ENCODE measurements around the gene INSIG1. TPM values are rescaled to one million over a fixed set of nuclear protein-coding genes. Genes with fewer than 3 reads are reported as not detected.

Gene INSIG1
- total and polyA plus RNA-seq, 4 donors, result 118 to 219 (median 193) TPM

DNA sequence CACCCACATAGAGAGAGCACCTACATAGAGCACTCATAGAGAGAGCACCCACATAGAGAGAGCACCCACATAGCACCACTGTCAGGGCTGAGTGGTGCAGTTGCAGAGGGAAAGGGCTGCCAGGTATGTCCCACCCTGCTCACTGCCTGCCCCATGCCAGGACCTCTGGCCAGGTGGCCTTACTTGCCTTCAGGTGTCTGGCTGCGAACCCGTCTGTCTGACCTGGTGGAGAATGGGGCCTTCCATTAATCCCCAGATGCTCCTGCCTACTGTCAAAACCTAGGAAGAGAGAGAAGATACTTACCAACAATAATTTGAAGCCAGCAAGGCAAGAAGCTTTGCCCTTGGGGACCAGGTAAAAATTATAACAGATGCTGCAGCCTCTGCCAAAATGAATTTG lies 51.1 kb downstream of the INSIG1 start:
- Histone ChIP-seq H3K9me3 (ENCODE audit: control insufficient read depth in 4 of 4, low read length in 3 of 4) (no peaks in the 10 kb centered on the region), H3K27ac (ENCODE audit: low read depth in 1 of 2, low read length in 2 of 2) (no peak overlapping the region), H3K4me1 (ENCODE audit: control insufficient read depth in 4 of 4, insufficient read depth in 4 of 4, low read length in 3 of 4) (peaks cover 0 to 5% (median 4%) of the 10 kb centered on the region in 4 donors), H3K36me3 (ENCODE audit: control insufficient read depth in 4 of 4, insufficient read depth in 3 of 4, low read depth in 1 of 4, low read length in 3 of 4) (no peaks in the 10 kb centered on the region), H3K4me3 (ENCODE audit: low read depth in 1 of 3, low read length in 3 of 3) (no peak overlapping the region), H3K27me3 (ENCODE audit: control insufficient read depth in 4 of 4, insufficient read depth in 4 of 4, low read length in 3 of 4) (no peaks in the 10 kb centered on the region), H3K9ac (ENCODE audit: low read depth in 1 of 2, low read length in 2 of 2) (no peak overlapping the region)
- WGBS, result 90% methylated on average over 2 of the region's 2 CpGs
- TF ChIP-seq, protein P1, sequence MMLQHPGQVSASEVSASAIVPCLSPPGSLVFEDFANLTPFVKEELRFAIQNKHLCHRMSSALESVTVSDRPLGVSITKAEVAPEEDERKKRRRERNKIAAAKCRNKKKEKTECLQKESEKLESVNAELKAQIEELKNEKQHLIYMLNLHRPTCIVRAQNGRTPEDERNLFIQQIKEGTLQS (IDR thresholded peaks at IDR 0.05), result no peak
- no peak for TF ChIP-seq SP1 (IDR thresholded peaks at IDR 0.05)
- TF ChIP-seq TAF1 (conservative IDR thresholded peaks at IDR 0.05), result no peak
- no peak for TF ChIP-seq FOXA2 (IDR thresholded peaks at IDR 0.05)
- no peak for TF ChIP-seq HNF4G (IDR thresholded peaks at IDR 0.05)
- no peak for TF ChIP-seq HNF4A (conservative IDR thresholded peaks at IDR 0.05)
- no peak for TF ChIP-seq FOXA1 (IDR thresholded peaks at IDR 0.05)
- no peak for TF ChIP-seq NR2F2 (IDR thresholded peaks at IDR 0.05)
- TF ChIP-seq YY1 (IDR thresholded peaks at IDR 0.05), result no peak
- no peak for TF ChIP-seq RAD21 (IDR thresholded peaks at IDR 0.05)
- TF ChIP-seq RXRA (IDR thresholded peaks at IDR 0.05), result no peak
- TF ChIP-seq, protein P2, sequence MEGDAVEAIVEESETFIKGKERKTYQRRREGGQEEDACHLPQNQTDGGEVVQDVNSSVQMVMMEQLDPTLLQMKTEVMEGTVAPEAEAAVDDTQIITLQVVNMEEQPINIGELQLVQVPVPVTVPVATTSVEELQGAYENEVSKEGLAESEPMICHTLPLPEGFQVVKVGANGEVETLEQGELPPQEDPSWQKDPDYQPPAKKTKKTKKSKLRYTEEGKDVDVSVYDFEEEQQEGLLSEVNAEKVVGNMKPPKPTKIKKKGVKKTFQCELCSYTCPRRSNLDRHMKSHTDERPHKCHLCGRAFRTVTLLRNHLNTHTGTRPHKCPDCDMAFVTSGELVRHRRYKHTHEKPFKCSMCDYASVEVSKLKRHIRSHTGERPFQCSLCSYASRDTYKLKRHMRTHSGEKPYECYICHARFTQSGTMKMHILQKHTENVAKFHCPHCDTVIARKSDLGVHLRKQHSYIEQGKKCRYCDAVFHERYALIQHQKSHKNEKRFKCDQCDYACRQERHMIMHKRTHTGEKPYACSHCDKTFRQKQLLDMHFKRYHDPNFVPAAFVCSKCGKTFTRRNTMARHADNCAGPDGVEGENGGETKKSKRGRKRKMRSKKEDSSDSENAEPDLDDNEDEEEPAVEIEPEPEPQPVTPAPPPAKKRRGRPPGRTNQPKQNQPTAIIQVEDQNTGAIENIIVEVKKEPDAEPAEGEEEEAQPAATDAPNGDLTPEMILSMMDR (IDR thresholded peaks at IDR 0.05; ENCODE audit: low read depth, low read length, missing input control), result no peak
- no peak for TF ChIP-seq MAX (IDR thresholded peaks at IDR 0.05)
- DNase-seq (ENCODE audit: low spot score), result no peak

- Histone ChIP-seq H3K9ac (ENCODE audit: low read depth in 1 of 2, low read length in 2 of 2) (no peak overlapping the region), H3K9me3 (ENCODE audit: control insufficient read depth in 4 of 4, low read length in 3 of 4) (no peaks in the 10 kb centered on the region), H3K4me3 (ENCODE audit: low read depth in 1 of 3, low read length in 3 of 3) (no peak overlapping the region), H3K27ac (ENCODE audit: low read depth in 1 of 2, low read length in 2 of 2) (no peak overlapping the region), H3K4me1 (ENCODE audit: control insufficient read depth in 4 of 4, insufficient read depth in 4 of 4, low read length in 3 of 4) (peaks cover 0 to 5% (median 2%) of the 10 kb centered on the region in 4 donors), H3K36me3 (ENCODE audit: control insufficient read depth in 4 of 4, insufficient read depth in 3 of 4, low read depth in 1 of 4, low read length in 3 of 4) (no peaks in the 10 kb centered on the region), H3K27me3 (ENCODE audit: control insufficient read depth in 4 of 4, insufficient read depth in 4 of 4, low read length in 3 of 4) (no peaks in the 10 kb centered on the region)
- 64% methylated on average over 49 of the region's 49 CpGs for WGBS
- TF ChIP-seq, protein P2 (IDR thresholded peaks at IDR 0.05; ENCODE audit: low read depth, low read length, missing input control), result no peak
- TF ChIP-seq TAF1 (conservative IDR thresholded peaks at IDR 0.05) (no peak), EGR1 (IDR thresholded peaks at IDR 0.05; ENCODE audit: low read depth in 2 of 2) (no peak), FOXA1 (IDR thresholded peaks at IDR 0.05) (no peak), FOXA2 (IDR thresholded peaks at IDR 0.05) (no peak), MAX (IDR thresholded peaks at IDR 0.05) (no peak), RXRA (IDR thresholded peaks at IDR 0.05) (no peak), JUND (IDR thresholded peaks at IDR 0.05) (no peak), SP1 (IDR thresholded peaks at IDR 0.05) (no peak), RAD21 (IDR thresholded peaks at IDR 0.05) (no peak), HNF4G (IDR thresholded peaks at IDR 0.05) (no peak), GABPA (IDR thresholded peaks at IDR 0.05 in 1 of 2, conservative IDR thresholded peaks at IDR 0.05 in 1 of 2) (no peak), YY1 (IDR thresholded peaks at IDR 0.05) (no peak), NR2F2 (IDR thresholded peaks at IDR 0.05) (no peak), HNF4A (conservative IDR thresholded peaks at IDR 0.05) (no peak)
- TF ChIP-seq, protein P3, sequence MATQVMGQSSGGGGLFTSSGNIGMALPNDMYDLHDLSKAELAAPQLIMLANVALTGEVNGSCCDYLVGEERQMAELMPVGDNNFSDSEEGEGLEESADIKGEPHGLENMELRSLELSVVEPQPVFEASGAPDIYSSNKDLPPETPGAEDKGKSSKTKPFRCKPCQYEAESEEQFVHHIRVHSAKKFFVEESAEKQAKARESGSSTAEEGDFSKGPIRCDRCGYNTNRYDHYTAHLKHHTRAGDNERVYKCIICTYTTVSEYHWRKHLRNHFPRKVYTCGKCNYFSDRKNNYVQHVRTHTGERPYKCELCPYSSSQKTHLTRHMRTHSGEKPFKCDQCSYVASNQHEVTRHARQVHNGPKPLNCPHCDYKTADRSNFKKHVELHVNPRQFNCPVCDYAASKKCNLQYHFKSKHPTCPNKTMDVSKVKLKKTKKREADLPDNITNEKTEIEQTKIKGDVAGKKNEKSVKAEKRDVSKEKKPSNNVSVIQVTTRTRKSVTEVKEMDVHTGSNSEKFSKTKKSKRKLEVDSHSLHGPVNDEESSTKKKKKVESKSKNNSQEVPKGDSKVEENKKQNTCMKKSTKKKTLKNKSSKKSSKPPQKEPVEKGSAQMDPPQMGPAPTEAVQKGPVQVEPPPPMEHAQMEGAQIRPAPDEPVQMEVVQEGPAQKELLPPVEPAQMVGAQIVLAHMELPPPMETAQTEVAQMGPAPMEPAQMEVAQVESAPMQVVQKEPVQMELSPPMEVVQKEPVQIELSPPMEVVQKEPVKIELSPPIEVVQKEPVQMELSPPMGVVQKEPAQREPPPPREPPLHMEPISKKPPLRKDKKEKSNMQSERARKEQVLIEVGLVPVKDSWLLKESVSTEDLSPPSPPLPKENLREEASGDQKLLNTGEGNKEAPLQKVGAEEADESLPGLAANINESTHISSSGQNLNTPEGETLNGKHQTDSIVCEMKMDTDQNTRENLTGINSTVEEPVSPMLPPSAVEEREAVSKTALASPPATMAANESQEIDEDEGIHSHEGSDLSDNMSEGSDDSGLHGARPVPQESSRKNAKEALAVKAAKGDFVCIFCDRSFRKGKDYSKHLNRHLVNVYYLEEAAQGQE (IDR thresholded peaks at IDR 0.05), result no peak
- TF ChIP-seq, protein P1 (IDR thresholded peaks at IDR 0.05), result no peak
- TF ChIP-seq, protein P4, sequence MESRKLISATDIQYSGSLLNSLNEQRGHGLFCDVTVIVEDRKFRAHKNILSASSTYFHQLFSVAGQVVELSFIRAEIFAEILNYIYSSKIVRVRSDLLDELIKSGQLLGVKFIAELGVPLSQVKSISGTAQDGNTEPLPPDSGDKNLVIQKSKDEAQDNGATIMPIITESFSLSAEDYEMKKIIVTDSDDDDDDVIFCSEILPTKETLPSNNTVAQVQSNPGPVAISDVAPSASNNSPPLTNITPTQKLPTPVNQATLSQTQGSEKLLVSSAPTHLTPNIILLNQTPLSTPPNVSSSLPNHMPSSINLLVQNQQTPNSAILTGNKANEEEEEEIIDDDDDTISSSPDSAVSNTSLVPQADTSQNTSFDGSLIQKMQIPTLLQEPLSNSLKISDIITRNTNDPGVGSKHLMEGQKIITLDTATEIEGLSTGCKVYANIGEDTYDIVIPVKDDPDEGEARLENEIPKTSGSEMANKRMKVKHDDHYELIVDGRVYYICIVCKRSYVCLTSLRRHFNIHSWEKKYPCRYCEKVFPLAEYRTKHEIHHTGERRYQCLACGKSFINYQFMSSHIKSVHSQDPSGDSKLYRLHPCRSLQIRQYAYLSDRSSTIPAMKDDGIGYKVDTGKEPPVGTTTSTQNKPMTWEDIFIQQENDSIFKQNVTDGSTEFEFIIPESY (IDR thresholded peaks at IDR 0.05), result no peak
- DNase-seq (ENCODE audit: low spot score), result no peak
Observed at GRCh38 chr7:155349601-155350331, 52.1 kb downstream of the INSIG1 start.

All from liver (tissue), 9 donors.